ENCODE measurements around the gene FAM110D.

The FAM110D gene

GRCh38 chr1:26189331-26189730 lies 30.5 kb downstream of the FAM110D start:
- DNase-seq (ENCODE audit: low read depth): no peak

- DNase-seq (ENCODE audit: low read depth): no peak
Observed at GRCh38 chr1:26189751-26190275, 30.9 kb downstream of the FAM110D start.

GRCh38 chr1:26190373-26190987 lies 31.6 kb downstream of the FAM110D start, which contains the start of gene CATSPER4:
TSS of gene CATSPER4 (plus strand) at chr1:26190602. CDS start at chr1:26190628, 26 bp downstream.
- no peak for DNase-seq (ENCODE audit: low read depth)

- DNase-seq (ENCODE audit: low read depth): no peak
Observed at GRCh38 chr1:26191739-26192138, 32.9 kb downstream of the FAM110D start.

- no peak for DNase-seq (ENCODE audit: low read depth)
Observed at GRCh38 chr1:26195805-26196204, 36.9 kb downstream of the FAM110D start.

- DNase-seq (ENCODE audit: low read depth): no peak
Observed at GRCh38 chr1:26197301-26197700, 38.4 kb downstream of the FAM110D start.

- DNase-seq (ENCODE audit: low read depth): no peak
Observed at GRCh38 chr1:26197813-26198212, 38.9 kb downstream of the FAM110D start.

GRCh38 chr1:26200413-26200812 lies 41.5 kb downstream of the FAM110D start:
- DNase-seq (ENCODE audit: low read depth): no peak

GRCh38 chr1:26203642-26204318 lies 44.9 kb downstream of the FAM110D start:
- no peak for DNase-seq (ENCODE audit: low read depth)

- DNase-seq (ENCODE audit: low read depth): no peak
Observed at GRCh38 chr1:26210147-26210870, 51.4 kb downstream of the FAM110D start.

GRCh38 chr1:26212726-26213125 lies 53.8 kb downstream of the FAM110D start:
- no peak for DNase-seq (ENCODE audit: low read depth)

GRCh38 chr1:26213335-26213905 lies 54.5 kb downstream of the FAM110D start:
- no peak for DNase-seq (ENCODE audit: low read depth)
